Stomach (tissue), 9 donors: Measurements from ENCODE around the gene SPDYE2B. TPM values are rescaled to one million over a fixed set of nuclear protein-coding genes. Genes with fewer than 3 reads are reported as not detected.
"Not testable (repeated sequence)": the region's sequence is repeated elsewhere in the genome, so short reads cannot be mapped to it uniquely, and the experiment has no call there.

Source experiments
- DNase-seq, 2 donors: peaks; one replicate each; pipeline versions ENCODE4 v3.0.0 to v3.0.0-alpha.2; 2013 to 2019
- H3K27ac ChIP-seq, 5 donors: fragments of 200-600 bp in 4 of 5; sonication (generic) in 4 of 5; one replicate each; pipeline ENCODE4 v1.5.1; 2013 to 2019; ENCODE audit warnings: mild to moderate bottlenecking in 1 of 5, moderate library complexity in 1 of 5
- H3K27me3 ChIP-seq, 3 donors: fragments of 200-600 bp; sonication (generic); one replicate each; pipeline ENCODE4 v1.5.1; 2017 to 2019; ENCODE audit warnings: mixed run types in 1 of 3
- H3K36me3 ChIP-seq, 4 donors: fragments of 200-600 bp; sonication (generic); 1 replicate in 3 of 4; 2 replicates in 1 of 4; pipeline ENCODE4 v1.5.1; 2016 to 2019
- H3K4me1 ChIP-seq, 4 donors: fragments of 200-600 bp; sonication (generic); one replicate each; pipeline ENCODE4 v1.5.1; 2016 to 2019
- H3K4me3 ChIP-seq, 4 donors: fragments of 200-600 bp; sonication (generic) in 3 of 4; one replicate each; pipeline ENCODE4 v1.5.1; 2016 to 2019; ENCODE audit warnings: mild to moderate bottlenecking in 1 of 4
- H3K9me3 ChIP-seq, 4 donors: fragments of 200-600 bp; sonication (generic); one replicate each; pipeline ENCODE4 v1.5.1; 2016 to 2019
- WGBS, 5 donors: extraction: QIAGEN DNeasy Blood & Tissue Kit in 3 of 5; methylation state at CpG; one replicate each; pipeline versions ENCODE4 v1.1.5 to v1.1.7; 2013 to 2018; 5-methylcytosine and 5-hydroxymethylcytosine counted together
- intact Hi-C: fragments of 100-400 bp; cut with DNase I; formaldehyde crosslinking; loops from one replicate; pipeline ENCODE4 v1.15.1; 2023; ENCODE audit warnings: low total_unique reads
- polyA plus RNA-seq, 3 donors: library from polyadenylated mRNA; stranded (reverse); fragments of 200-250 nt; gene quantifications; one replicate each; pipeline ENCODE4 v1.2.3, GENCODE V29; 2013
- total RNA-seq, 5 donors: library from RNA; depleted of rRNA; stranded (reverse); fragments of >200 nt; gene quantifications; one replicate each; pipeline versions ENCODE4 v1.1.0 to v1.2.3, GENCODE V29; 2014 to 2016
- donor health status: healthy with polysubstance abuse.
- donor health status: Bipolar disorder and iron deficiency.
- donor health status: healthy.

Gene SPDYE2B
- total and polyA plus RNA-seq, 8 donors, result not detected

- H3K4me1 ChIP-seq, DNase-seq, H3K27me3 ChIP-seq, intact Hi-C loops, H3K9me3 ChIP-seq, H3K36me3 ChIP-seq, H3K4me3 ChIP-seq, H3K27ac ChIP-seq: not testable (repeated sequence)
- WGBS, 5 donors, result 96 to 98% (median 97%) methylated on average over 5 to 6 of the region's 7 CpGs
These were observed 2.3 kb upstream of the SPDYE2B start for GRCh38 chr7:102647813-102648212.

- intact Hi-C loops, DNase-seq: not testable (repeated sequence)
- WGBS, 5 donors, result 80 to 93% (median 88%) methylated on average over 4 to 8 of the region's 11 CpGs; no CpG with 5 or more reads in 1 of the 5 donors
These were observed 14.6 kb downstream of the SPDYE2B start for GRCh38 chr7:102664765-102665164.

GRCh38 chr7:102666850-102667249 is 16.7 kb downstream of the SPDYE2B start:
- WGBS, 5 donors, result no CpG with 5 or more reads among the region's 16 CpGs

More at GRCh38 chr7:102664765-102665164, 14.6 kb downstream of the SPDYE2B start:
- not testable (repeated sequence) for H3K27me3 ChIP-seq, H3K27ac ChIP-seq, H3K4me1 ChIP-seq, H3K9me3 ChIP-seq, H3K4me3 ChIP-seq, H3K36me3 ChIP-seq

DNA sequence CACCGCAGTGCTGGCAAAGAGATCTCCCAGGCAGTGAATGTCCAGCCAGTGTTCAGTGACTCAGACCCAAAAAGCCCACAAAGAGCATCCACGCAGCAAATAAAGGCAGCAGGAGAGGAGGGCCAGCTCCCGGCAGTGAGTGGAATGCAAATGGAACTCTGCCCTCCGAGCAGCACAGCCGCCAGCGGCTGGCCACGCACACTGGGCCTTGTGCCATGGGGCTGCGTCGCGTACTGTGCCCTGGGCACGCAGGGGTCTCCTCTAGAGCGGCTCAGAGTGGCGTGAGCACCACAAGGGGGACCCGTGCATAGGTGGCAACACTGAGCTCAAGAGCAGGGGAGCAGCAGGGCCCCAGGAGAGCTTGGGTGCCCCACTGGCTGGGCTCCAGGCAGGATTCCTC is 17.4 kb downstream of the SPDYE2B start:
- H3K27ac ChIP-seq, H3K27me3 ChIP-seq, H3K4me3 ChIP-seq, intact Hi-C loops, H3K4me1 ChIP-seq, H3K9me3 ChIP-seq, H3K36me3 ChIP-seq, DNase-seq: not testable (repeated sequence)
- WGBS, 5 donors, result 91 to 98% (median 92%) methylated on average over 7 to 9 of the region's 14 CpGs; no CpG with 5 or more reads in 2 of the 5 donors

More at GRCh38 chr7:102666850-102667249, 16.7 kb downstream of the SPDYE2B start:
- H3K4me1 ChIP-seq, H3K27me3 ChIP-seq, H3K9me3 ChIP-seq, DNase-seq, H3K27ac ChIP-seq, H3K4me3 ChIP-seq, intact Hi-C loops, H3K36me3 ChIP-seq: not testable (repeated sequence)

DNA sequence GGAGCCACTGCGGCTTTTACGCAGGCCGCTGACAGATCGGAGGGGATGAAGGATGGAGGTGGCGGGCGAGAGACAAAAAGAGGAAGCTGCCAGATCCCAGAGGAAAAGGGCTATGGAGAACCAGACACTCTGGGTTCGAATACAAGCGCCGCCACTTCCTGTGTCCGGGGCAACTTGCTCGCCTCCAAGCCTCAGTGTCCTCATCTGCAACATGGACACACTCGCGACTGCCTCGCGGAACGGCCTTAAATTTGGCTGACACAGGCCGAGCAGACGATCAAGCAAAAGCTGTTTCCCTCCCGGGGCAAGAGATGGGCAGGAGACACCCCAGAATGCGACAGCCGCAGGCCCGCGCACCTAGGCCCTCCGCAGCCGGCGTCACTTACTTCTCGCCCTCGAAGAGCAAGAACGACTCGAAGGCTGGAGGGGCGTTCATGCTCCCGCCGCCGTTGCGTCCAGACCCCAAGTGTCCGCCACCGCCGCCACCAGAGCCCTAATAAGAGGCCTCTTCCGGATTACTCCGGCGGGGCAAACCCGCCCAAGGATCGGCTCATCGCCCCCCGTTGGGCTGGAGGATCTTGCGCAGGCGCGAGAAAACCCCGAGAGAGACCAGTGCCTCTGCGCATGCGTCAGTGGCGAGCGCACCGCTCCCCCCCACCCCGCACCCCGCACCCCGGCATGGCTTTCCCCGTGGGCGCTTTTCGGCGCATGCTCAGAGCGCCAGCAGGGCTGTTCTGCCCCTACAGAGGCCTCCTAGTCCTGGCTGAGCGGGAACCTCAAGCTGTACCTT is 21.2 kb downstream of the SPDYE2B start, which contains the start of gene POLR2J2:
POLR2J2 (minus strand) TSS at position 498 of the 790 bp plus-strand sequence; CDS start at position 436, 62 bp downstream.
- H3K4me3 ChIP-seq, result peak within 1 kb of the TSS; percentile 37 to 43 (median 42)
- peak; percentile 25 to 82 for DNase-seq
- 0 to 1% (median 0%) methylated on average over 6 to 29 of the region's 63 CpGs; no CpG with 5 or more reads in 2 of the 5 donors for WGBS, 5 donors

GRCh38 chr7:102671956-102672307 is 21.8 kb downstream of the SPDYE2B start:
- H3K4me1 ChIP-seq, DNase-seq, H3K9me3 ChIP-seq, H3K27me3 ChIP-seq, intact Hi-C loops, H3K36me3 ChIP-seq: not testable (repeated sequence)
- peak overlapping the region in 1 of 4 donors; percentile 40 for H3K4me3 ChIP-seq
- H3K27ac ChIP-seq, result peak overlapping the region in 2 of 5 donors; percentile 46 to 74
- no CpG with 5 or more reads among the region's 9 CpGs for WGBS, 5 donors

More for the DNA sequence above, 21.2 kb downstream of the SPDYE2B start, which contains the start of gene POLR2J2:
- H3K27ac ChIP-seq, result peak within 1 kb of the TSS in 3 of 5 donors; percentile 32 to 74 (median 46)
- H3K4me1 ChIP-seq, intact Hi-C loops, H3K36me3 ChIP-seq, H3K9me3 ChIP-seq, H3K27me3 ChIP-seq: not testable (repeated sequence)

- H3K27me3 ChIP-seq, intact Hi-C loops: not testable (repeated sequence)
These were observed 23.4 kb downstream of the SPDYE2B start for GRCh38 chr7:102673447-102674067.

DNA sequence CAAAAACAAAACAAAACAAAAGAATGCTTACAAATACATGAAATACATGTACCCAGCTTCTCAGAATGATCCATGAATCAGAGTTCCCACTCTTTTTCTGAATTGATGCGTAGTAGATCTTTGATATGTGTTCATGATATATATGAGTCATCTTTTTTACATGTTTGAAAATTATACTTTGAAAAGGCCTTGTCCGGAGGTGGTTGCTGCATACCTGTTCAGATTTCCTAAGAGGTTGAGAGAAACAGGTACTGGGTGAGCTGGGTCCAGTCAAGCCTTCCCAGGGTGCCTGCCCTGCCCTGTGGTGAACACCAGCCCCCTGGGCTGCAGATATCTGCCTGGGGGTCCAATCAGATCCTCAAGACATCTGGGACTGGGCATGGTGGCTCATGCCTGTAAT is 25.4 kb downstream of the SPDYE2B start:
- H3K4me1 ChIP-seq, DNase-seq, H3K4me3 ChIP-seq, H3K27ac ChIP-seq, intact Hi-C loops, H3K9me3 ChIP-seq, H3K27me3 ChIP-seq, H3K36me3 ChIP-seq: not testable (repeated sequence)
- WGBS, 5 donors, result 71 to 88% (median 73%) methylated on average over 1 of the region's 2 CpGs; no CpG with 5 or more reads in 1 of the 5 donors

More at GRCh38 chr7:102673447-102674067, 23.4 kb downstream of the SPDYE2B start:
- H3K27ac ChIP-seq, H3K36me3 ChIP-seq, H3K4me1 ChIP-seq, DNase-seq, H3K4me3 ChIP-seq, H3K9me3 ChIP-seq: not testable (repeated sequence)
- no CpG with 5 or more reads among the region's 9 CpGs for WGBS, 5 donors

GRCh38 chr7:102680780-102681179 is 30.7 kb downstream of the SPDYE2B start:
- H3K36me3 ChIP-seq, H3K4me3 ChIP-seq, intact Hi-C loops, H3K27ac ChIP-seq, H3K27me3 ChIP-seq, H3K4me1 ChIP-seq, H3K9me3 ChIP-seq, DNase-seq: not testable (repeated sequence)
- WGBS, 5 donors, result no CpG with 5 or more reads among the region's 5 CpGs

GRCh38 chr7:102682560-102682959 is 32.4 kb downstream of the SPDYE2B start:
- H3K27me3 ChIP-seq, H3K9me3 ChIP-seq, H3K27ac ChIP-seq, H3K36me3 ChIP-seq, H3K4me3 ChIP-seq, intact Hi-C loops, DNase-seq, H3K4me1 ChIP-seq: not testable (repeated sequence)
- WGBS, 5 donors, result no CpG with 5 or more reads among the region's 5 CpGs

DNA sequence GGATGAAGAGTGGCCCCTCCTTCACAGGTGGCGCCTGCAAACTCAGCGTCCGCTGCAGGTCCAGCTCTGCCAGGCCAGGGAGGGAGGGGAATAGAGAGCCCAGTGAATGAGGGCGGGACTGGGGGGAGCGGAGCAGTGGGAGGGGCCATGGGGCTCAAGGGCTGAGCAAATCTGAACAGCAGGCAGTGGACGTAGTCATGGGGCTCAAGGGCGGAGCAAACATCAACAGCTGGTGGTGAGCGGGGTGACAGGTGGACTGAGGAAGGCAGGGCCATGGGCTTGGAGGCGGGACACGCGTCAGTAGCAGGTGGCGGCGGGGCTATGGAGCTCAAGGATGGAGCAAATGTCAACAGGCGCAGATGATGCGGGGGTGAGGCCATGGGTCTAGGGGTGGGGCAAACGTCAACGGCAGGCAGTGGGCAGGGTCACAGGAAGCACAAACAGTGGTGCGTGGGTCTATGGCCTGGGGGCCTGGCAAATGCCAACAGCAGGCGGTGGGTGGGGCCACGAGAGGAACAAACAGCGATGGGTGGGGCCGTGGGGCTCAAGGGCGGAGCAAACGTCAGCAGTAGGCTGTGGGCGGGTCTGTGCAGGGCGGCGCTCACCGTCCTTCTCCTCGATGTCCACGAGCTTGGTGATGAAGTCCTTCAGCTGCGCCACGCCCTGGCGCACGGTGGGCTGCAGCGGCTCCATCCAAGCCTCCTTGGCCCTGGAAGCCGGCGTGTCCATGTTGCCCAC is 38.3 kb downstream of the SPDYE2B start:
- H3K36me3 ChIP-seq, H3K9me3 ChIP-seq, intact Hi-C loops, H3K27ac ChIP-seq, H3K4me3 ChIP-seq, H3K4me1 ChIP-seq, H3K27me3 ChIP-seq, DNase-seq: not testable (repeated sequence)
- WGBS, 5 donors, result no CpG with 5 or more reads among the region's 37 CpGs
